ENCODE data around the gene LSR.

- TF ChIP-seq CTCF (IDR thresholded peaks at IDR 0.05) (no peak), POLR2A (IDR thresholded peaks at IDR 0.05) (no peak)
These were observed 34.9 kb upstream of the LSR start for GRCh38 chr19:35213663-35214632.
